K562 (cell line): ENCODE measurements around the gene HMGN1. TPM values are rescaled to one million over a fixed set of nuclear protein-coding genes. Genes with fewer than 3 reads are reported as not detected.

Experiments used
- AFF1 ChIP-seq, 2 experiments: fragments of 450-650 bp; IDR thresholded peaks; 2 replicates each; pipeline ENCODE4 v1.6.1; 2018; ENCODE audit warnings: mild to moderate bottlenecking in 2 of 2, low read depth in 1 of 2; ENCODE audit not compliant: partially characterized antibody in 2 of 2
- CAMTA2 ChIP-seq: fragments of 250-450 bp; sonication (Bioruptor Pico); conservative IDR thresholded peaks from 2 replicates; pipeline ENCODE4 v1.5.1; 2022
- E2F6 ChIP-seq, 2 experiments: IDR thresholded peaks; 2 replicates each; pipeline ENCODE4 v1.6.1; 2011; ENCODE audit warnings: borderline replicate concordance in 1 of 2, control low read depth in 1 of 2, low read depth in 1 of 2, low read length in 1 of 2, mild to moderate bottlenecking in 1 of 2, mixed read lengths in 1 of 2, moderate library complexity in 1 of 2; ENCODE audit not compliant: insufficient read depth in 1 of 2, insufficient read length in 1 of 2, poor library complexity in 1 of 2, severe bottlenecking in 1 of 2; ENCODE audit errors: extremely low read depth in 1 of 2
- GTF2F1 ChIP-seq: IDR thresholded peaks from 2 replicates; pipeline ENCODE4 v1.6.1; 2011; ENCODE audit warnings: low read depth, low read length, improper control_type of control experiment
- NFYB ChIP-seq: IDR thresholded peaks from 2 replicates; pipeline ENCODE4 v1.6.1; 2011; ENCODE audit warnings: mild to moderate bottlenecking, moderate library complexity; ENCODE audit not compliant: insufficient read length; ENCODE audit errors: extremely low read depth
- ZC3H8 ChIP-seq: fragments of 450-650 bp; IDR thresholded peaks from 2 replicates; pipeline ENCODE4 v1.6.1; 2017
- polyA plus RNA-seq, 8 experiments: library from polyadenylated mRNA; depleted of rRNA in 4 of 8; stranded (reverse) in 5 of 8; unstranded in 3 of 8; fragments of >200 nt; fragmentation: Nextera tagmentation in 2 of 8; fragmentation: Illumina TruSeq in 1 of 8; extraction: Ambion mirVana in 2 of 8; extraction: Trizol in 1 of 8; gene quantifications; 2 replicates each; pipeline versions ENCODE4 v1.2.1 to v1.2.3, GENCODE V29; 2011 to 2014; ENCODE audit warnings: inconsistent platforms in 1 of 8, missing spikeins in 1 of 8
- total RNA-seq, 7 experiments: library from RNA; depleted of rRNA in 6 of 7; stranded (reverse); fragments of >200 nt in 6 of 7; fragmentation: Illumina TruSeq in 2 of 7; extraction: Trizol in 2 of 7; gene quantifications; 2 replicates each; pipeline versions ENCODE4 v1.2.1 to v1.2.3, GENCODE V29; 2011 to 2021; ENCODE audit warnings: low replicate concordance in 1 of 7

Gene HMGN1
- total and polyA plus RNA-seq, 9 of the 15 experiments (the other 6 are each of a cell fraction or from before 2014, with no cell fraction given) = 124 to 626 (median 498) TPM

GRCh38 chr21:39313042-39313570 is 35.8 kb downstream of the HMGN1 start (continued):
- no peak for TF ChIP-seq AFF1 (IDR thresholded peaks at IDR 0.05; ENCODE audit: low read depth in 1 of 2, partially characterized antibody in 2 of 2)
- TF ChIP-seq ZC3H8 = no peak
- TF ChIP-seq E2F6 (IDR thresholded peaks at IDR 0.05; ENCODE audit: borderline replicate concordance in 1 of 2, extremely low read depth in 1 of 2, insufficient read depth in 1 of 2, insufficient read length in 1 of 2, low read depth in 1 of 2, low read length in 1 of 2, poor library complexity in 1 of 2, severe bottlenecking in 1 of 2) = peak in 1 of 2 experiments; percentile 90
- 0 out of 2 replicates have a peak, but pooled peaks have one; percentile 3 for TF ChIP-seq CAMTA2
- no peak for TF ChIP-seq NFYB
- no peak for TF ChIP-seq GTF2F1
- TF ChIP-seq, all 486 proteins: peak for 14
